Astrocyte of the spinal cord (primary cell): Measurements from ENCODE around the gene ADGRB2.

Experiments
- DNase-seq: peaks from one replicate; pipeline ENCODE4 v3.0.0; 2011; ENCODE audit warnings: low read depth, low spot score
- H3K4me3 ChIP-seq: 2 replicates; pipeline ENCODE4 v1.5.1; 2011; ENCODE audit warnings: low read depth, mild to moderate bottlenecking, low read length, moderate library complexity
- in situ Hi-C: cut with HindIII; loops from 2 replicates; pipeline ENCODE4 v1.10.0; 2017; ENCODE audit warnings: low sequenced_read_pairs
- TF ChIP-seq, protein P1 (sequence below): IDR thresholded peaks from 2 replicates; pipeline ENCODE4 v1.5.1; 2012; ENCODE audit warnings: low read depth, mild to moderate bottlenecking, low read length, inconsistent platforms

ADGRB2 gene

DNA sequence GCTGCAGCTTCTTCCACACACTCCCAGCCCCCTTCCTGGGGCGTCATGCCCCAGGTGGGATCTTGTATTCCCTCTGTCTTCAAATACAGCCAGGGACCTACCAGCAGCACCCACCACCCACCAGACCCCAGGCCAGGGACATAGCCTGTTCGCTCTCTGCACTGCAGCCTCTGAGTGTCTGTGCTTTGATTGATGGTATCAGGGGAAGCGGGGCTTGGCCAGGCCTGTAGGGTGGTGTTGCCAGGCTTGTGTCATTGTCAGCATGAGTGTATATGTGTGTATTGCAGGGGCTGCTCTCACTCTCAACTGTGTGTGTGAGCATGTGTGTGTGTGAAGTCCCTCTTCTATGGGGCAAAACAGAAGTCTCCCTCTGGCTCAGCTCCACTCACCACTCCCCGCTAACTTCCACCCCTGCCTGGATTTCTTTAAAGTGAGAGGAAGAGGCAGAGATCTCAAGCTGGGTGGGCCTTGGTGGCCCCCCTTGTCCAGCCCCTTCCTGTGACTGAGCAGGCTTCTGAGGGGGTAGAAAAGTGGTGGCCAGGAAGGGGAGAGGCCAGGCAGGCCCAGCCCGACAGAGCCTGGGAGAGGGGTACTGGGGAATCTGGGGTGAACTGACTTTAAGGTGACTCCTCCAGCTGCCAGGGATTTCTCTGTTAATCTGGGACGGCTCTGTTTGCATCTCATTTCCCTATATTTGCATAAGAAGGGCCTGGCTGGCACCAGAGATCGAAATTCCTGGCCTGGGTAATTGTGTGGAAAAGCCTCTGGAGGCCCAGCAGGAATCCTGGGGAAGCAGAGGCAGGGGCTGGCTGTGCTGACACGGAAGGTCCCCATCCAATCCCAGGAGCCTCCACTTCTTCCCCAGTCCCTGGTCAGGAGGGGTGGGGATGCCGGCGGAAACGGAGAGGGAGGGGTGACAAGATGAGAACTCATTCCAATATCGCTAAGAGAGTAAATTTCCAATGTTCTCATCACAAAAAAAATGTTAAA lies 18.6 kb upstream of the ADGRB2 start:
- TF ChIP-seq, protein P1, sequence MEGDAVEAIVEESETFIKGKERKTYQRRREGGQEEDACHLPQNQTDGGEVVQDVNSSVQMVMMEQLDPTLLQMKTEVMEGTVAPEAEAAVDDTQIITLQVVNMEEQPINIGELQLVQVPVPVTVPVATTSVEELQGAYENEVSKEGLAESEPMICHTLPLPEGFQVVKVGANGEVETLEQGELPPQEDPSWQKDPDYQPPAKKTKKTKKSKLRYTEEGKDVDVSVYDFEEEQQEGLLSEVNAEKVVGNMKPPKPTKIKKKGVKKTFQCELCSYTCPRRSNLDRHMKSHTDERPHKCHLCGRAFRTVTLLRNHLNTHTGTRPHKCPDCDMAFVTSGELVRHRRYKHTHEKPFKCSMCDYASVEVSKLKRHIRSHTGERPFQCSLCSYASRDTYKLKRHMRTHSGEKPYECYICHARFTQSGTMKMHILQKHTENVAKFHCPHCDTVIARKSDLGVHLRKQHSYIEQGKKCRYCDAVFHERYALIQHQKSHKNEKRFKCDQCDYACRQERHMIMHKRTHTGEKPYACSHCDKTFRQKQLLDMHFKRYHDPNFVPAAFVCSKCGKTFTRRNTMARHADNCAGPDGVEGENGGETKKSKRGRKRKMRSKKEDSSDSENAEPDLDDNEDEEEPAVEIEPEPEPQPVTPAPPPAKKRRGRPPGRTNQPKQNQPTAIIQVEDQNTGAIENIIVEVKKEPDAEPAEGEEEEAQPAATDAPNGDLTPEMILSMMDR: no peak
- in situ Hi-C loops: no loop called here
- no peak overlapping the region for H3K4me3 ChIP-seq
- no peak for DNase-seq

DNA sequence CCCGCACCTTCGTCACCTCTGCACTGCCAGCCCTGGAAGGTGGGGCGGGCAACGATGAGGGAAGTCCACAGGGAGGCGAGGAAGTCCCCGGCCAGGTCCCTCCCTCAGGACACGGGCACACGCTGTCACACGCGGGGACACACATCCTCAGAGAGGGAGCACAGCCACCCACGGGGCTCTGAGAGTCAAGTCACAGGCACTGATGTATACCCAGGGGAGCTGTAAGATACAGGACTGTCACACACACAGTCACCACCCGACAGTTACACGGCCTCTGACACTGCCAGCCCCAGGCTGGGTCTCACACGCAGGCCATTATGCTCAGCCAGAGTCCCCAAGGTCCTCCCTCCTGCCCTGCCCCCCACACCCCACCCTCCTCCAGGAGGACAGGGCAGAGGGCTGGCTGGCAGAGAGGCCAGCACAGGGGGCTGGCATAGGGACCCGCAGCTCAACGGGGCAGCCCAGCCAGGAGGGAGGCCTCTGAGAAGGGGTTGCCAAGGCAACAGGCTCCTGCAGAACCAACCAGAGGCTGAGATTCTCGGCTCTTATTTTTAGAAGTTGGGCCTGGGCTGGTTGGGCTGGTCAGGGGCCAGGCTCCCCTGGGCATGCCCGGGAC lies 17.7 kb upstream of the ADGRB2 start:
- TF ChIP-seq, protein P1: no peak
- in situ Hi-C loops: no loop called here
- no peak for DNase-seq
- H3K4me3 ChIP-seq: no peak overlapping the region

DNA sequence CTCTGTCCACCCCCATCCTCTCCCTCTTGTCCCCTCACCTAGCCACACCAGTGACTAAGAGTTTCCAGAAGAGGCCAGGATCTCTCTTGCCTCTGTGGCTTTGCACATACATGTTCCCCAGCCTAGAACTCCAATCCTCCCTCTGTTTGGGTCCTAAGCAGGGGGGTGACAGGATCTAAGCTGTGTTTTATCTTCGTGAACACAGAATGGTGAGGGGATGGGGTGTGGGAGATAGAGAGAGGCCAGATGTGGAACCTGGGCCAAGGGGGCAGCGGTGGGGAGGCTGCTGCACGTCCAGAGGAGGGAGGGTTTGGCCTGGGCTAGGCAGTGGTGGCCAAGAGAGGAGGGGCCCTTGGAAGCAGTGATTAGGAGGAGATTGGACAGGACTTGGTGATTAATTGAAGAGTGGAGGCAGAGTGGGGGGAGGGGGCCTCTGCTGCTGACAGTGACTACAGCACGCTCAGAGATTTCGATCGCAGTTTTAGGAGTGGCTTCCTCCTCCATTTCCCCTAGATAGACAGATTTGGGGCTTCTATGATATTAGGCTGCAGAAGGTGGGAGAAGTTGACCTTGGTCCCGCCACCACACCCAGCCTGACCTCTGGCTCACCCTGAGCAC lies 17.1 kb upstream of the ADGRB2 start:
- no peak overlapping the region for H3K4me3 ChIP-seq
- TF ChIP-seq, protein P1: no peak
- in situ Hi-C loops: no loop called here
- DNase-seq: no peak

DNA sequence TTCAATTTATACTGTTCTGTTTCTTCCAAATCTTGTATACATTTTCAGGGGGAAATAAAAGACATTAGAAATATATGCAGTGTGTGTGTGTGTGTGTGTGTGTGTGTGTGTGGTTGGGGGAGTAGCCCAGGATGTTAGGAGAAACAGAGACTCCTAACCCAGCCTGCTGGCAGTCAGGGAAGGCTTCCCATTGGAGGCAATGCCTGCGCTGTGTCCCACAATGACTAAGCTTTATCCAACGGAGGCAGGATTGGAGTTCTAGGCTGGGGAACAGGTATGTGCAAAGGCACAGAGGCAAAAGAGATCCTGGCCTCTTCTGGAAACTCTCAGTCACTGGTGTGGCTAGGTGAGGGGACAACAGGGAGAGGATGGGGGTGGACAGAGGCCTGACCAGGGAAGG lies 16.5 kb upstream of the ADGRB2 start:
- TF ChIP-seq, protein P1: no peak
- DNase-seq: no peak
- in situ Hi-C loops: no loop called here
- H3K4me3 ChIP-seq: no peak overlapping the region

DNA sequence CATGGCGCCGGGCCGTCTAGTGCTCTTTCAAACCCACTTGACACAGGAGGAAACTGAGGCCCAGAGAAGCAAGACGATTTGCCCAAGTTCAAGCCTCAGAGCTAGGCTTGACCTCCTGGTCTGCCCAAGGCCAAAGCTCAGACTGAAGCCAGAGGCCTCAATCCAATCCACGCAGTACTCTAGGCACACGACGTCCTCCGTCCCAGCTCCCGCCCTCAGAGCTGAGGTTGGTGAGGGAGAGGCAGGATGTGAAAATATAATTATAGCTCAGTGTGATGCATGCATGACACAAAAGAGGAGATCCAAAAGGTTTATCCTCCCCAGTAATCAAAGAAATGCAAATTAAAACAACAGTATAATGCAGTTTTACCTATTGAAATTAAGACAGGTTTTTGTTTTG lies 15.5 kb upstream of the ADGRB2 start:
- DNase-seq: no peak
- TF ChIP-seq, protein P1: no peak
- in situ Hi-C loops: no loop called here
- H3K4me3 ChIP-seq: no peak overlapping the region

DNA sequence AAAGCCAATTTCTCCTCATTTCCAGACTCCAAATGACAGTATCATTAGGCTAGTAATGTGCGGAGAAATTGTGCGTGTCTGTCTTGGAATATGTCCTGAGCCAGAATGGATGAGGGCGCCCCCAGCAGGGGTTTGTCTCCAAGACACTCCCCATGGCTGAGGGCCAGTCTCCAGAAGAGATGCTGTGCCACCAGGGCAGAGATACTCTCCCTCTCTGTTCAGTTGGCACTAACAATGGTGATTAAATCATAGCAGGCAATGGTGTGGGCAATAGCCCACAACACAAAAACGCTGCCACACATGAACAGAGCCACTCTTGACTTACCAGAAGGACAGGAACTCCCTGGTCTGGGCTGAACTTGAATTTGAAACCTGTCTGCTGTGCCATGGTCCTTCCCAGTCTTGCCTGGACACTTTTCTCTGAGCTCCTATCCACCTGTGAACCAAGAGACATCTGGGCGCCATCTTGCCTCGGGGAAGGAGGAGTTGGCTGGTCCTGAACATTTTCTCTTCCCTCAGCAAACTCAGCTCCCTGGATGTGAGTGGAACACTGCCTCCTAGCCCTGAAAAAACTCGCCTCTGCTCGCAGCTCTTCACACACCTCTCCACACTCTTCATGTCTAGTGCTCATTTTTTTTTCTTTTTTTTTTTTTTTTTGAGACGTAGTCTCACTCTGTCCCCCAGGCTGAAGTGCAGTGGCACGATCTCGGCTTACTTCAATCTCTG lies 14.8 kb upstream of the ADGRB2 start:
- in situ Hi-C loops: no loop called here
- H3K4me3 ChIP-seq: no peak overlapping the region
- TF ChIP-seq, protein P1: no peak
- no peak for DNase-seq
